NCI-H1436 treated with DMSO at 0.1 percent for 48 hours (cell line): ENCODE data around the gene PTBP3.
"Not testable (repeated sequence)": the region's sequence is repeated elsewhere in the genome, so short reads cannot be mapped to it uniquely, and the experiment has no call there.

Source experiments
- DNase-seq: peaks from one replicate; lab custom pipeline; 2025; lab: John Stamatoyannopoulos, UW

The PTBP3 gene

GRCh38 chr9:112200711-112201110 lies 132.7 kb downstream of the PTBP3 start:
- DNase-seq, result no peak

DNA sequence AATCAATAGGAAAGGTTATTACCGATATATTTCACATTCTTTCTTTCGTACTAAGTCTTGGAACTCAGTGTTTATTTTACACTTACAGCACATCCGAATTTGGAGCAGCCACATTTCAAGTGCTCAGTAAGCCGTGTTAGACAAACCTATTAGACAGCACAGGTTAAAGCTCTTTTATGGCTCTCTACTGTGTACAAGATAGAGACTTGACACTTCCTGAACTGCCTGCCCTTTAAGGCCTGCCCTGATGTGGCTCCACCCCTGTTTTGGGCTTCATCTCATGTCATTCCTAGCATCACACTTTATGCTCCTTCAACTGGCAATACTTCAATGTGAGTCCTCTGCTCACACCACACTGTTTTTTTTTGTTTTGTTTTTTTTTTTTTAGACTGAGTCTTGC lies 134.8 kb downstream of the PTBP3 start:
- DNase-seq, result no peak

- no peak for DNase-seq
These were observed 138.4 kb downstream of the PTBP3 start for GRCh38 chr9:112194969-112195431.

DNA sequence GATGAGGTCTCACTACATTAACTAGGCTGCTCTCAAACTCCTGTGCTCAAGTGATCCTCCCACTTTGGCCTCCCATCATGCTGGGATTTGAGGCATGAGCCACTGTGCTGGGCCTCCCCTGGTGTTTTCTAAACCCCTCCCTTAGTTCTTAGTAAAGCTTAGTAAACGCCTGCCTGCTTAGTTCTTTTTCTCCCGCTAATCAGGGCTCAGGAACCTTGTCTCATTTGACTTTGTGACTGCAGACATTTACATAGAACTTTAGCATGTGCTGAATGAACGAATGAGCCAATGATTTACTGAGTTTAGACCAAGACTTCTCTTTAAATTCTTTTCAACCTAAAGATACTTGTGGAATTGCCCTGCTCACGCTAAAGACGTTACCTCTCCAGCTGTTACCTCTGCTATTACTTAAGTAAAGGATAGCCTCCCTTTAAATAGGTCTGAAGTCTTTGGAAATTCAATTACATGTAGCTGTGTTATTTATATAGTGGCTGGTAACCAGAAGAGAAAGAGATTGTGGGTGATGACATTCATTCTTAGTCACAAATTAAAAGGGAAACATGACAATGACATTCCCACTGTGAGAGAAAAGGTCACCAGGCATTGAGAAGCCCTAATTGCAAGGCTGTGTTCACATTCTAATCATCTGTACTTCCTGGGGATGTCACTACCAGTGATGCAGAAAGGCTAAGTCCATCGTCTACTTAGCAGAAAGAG lies 139.7 kb downstream of the PTBP3 start:
- DNase-seq, result no peak

GRCh38 chr9:112190320-112190719 lies 143.1 kb downstream of the PTBP3 start:
- not testable (repeated sequence) for DNase-seq

- no peak for DNase-seq
These were observed 144.5 kb downstream of the PTBP3 start for GRCh38 chr9:112188884-112189283.

GRCh38 chr9:112187404-112187803 lies 146.0 kb downstream of the PTBP3 start:
- DNase-seq, result no peak

GRCh38 chr9:112186695-112187094 lies 146.7 kb downstream of the PTBP3 start:
- no peak for DNase-seq

- no peak for DNase-seq
These were observed 148.5 kb downstream of the PTBP3 start for GRCh38 chr9:112184946-112185345.

- DNase-seq, result no peak
These were observed 149.2 kb downstream of the PTBP3 start for GRCh38 chr9:112184221-112184620.

GRCh38 chr9:112180387-112180881 lies 153.0 kb downstream of the PTBP3 start:
- DNase-seq, result no peak

DNA sequence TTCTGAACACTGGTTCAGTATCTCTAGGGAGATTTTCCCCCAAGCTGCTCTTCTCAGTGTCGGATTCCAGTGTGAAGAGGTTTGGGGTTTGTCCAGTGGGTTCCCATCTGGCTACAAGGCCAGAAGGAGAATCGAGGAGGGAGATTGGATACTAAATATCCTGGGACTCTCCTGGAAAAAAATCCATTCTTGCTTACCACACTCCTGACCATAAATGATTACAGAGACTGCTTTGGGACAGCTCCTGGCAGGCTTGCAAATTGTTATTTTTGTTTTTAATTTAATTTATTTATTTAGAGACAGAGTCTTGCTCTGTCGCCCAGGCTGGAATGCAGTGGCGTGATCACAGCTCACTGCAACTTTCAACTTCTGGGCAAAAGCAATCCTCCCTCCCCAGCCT lies 153.6 kb downstream of the PTBP3 start:
- DNase-seq, result no peak

GRCh38 chr9:112176524-112176923 lies 156.9 kb downstream of the PTBP3 start:
- DNase-seq, result no peak

- DNase-seq, result no peak
These were observed 157.6 kb downstream of the PTBP3 start for GRCh38 chr9:112175796-112176315.

DNA sequence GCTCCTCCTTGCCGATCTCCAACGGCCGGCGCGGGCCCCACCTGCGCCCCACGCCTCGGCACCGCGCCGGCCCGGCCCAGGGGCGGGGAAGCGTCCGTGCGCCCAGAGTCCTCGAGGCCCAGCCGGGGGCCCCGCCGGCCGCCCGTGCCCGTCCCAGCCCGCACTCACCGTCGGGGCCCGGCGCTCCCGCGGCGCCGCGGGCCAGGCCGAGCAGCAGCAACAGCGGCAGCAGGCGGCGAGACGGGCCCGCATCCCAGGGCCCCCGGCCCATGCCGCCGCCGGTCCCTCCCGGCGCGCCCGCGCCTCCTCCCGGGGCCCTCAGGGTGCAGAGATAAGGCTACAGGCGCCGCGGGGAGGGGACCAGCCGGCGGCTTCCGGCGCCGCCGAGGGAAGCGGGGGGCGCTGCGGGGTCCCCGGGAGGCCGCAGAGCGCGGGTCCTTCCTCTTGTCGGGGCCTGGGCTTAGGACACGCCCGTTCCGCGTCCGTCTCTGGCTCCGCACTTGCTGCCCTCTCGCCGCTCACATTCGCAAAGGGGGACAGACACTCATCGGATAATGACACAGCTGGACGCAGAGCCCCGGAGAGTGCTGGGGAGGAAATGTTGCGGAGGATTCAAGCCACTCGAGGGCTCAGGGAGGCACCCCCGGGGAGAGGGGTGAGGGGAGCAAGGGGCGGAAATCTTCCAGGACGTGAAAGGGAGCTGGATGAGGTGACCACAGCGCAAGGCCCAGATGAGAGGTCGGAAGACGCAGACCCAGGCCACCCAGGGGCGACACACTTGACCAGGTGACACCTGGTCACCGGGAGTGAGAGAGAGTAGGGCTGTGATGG lies 158.2 kb downstream of the PTBP3 start, which contains the start of gene SUSD1:
Gene SUSD1 (minus strand): TSS at position 333 of the 831 bp plus-strand sequence. CDS start 62 bp downstream, at position 271.
- DNase-seq, result no peak

DNA sequence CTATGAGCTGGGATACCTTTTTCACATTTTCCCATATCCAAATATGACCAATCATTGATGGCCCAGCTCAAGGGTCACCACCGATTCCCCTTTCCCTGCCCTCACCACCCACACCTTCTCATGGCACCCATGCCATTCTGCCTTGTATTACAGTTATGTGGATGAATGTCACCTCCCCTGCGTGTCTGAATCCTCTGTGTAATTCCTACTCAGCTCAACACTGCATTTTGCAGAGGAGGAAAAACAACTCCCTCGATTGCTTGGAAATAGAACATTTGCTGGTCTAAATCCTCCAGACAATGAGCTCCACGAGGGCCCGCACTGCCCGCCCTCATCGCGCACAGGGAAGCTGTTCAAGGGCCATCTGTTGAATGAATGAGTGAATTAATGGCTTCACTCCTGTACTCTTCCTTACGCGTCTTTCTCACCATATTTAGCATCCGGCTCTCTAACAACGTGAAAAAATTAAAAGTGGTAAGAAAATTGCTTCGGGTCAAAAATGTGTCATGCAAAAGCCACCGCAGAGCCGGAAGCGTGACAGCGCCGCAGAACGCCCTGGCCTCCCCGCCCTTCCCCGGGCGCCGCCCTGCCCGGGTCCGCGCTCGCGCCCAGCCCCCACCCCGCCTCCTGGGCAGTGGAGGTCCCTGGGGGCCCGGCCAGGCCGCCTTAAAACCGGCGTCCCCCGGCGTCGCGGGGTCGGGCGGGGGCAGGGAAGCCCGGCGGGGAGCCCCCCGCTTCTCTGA lies 159.0 kb downstream of the PTBP3 start:
- DNase-seq, result no peak

DNA sequence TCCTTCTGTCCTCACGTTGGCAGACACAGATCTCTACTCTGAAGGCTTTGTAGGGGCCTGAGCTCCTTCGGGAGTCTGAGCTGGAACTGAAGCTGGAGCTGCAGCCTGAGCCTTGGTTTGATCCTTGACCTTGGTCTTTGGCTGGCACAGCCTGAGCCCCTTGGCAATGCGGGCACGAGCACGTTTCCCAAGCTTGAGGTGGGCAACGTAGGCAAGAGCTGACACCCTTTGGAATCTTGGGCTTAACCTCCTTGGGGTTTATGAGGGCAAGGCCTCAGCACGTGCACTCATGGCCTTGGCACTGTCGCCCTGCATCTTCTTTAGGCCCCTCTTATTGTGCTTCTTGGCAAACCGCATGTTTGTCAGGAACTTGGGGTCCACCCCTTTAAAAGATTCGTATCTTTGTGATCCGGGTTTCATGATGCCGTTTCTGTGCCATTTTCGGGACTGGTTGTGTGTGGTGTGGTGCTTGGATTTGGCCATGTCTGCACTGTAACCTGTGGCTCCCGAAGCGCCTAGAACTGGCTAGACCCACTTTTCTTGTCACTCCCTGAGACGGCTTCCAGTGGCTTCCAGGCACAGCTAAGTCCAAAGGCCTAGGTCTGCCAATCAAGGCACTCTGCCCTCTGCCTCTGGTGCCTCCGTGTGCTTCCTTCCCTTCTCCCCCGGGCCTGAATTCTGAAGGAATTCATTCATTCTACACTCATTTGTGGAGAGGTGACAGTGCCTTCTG lies 159.8 kb downstream of the PTBP3 start:
- no peak for DNase-seq

DNA sequence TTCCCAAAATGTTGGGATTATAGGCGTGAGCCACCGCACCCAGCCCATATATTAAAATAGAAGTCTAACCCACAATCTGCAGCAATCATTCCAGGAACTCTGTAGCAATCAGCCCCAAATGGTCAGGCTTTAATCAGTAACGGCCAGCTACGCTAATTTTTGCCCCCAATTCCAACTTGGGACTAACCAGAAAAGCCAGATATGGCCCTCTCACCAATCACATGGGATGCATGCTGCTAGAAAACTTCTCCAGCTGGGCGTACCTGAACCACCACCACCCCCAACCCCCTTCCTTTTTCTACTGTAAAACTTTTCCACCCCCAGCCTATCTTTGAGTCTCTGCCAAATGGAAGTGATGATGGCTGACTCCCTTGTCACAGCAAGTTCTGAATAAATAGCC lies 162.5 kb downstream of the PTBP3 start:
- DNase-seq, result no peak

- no peak for DNase-seq
These were observed 163.2 kb downstream of the PTBP3 start for GRCh38 chr9:112170235-112170634.

DNA sequence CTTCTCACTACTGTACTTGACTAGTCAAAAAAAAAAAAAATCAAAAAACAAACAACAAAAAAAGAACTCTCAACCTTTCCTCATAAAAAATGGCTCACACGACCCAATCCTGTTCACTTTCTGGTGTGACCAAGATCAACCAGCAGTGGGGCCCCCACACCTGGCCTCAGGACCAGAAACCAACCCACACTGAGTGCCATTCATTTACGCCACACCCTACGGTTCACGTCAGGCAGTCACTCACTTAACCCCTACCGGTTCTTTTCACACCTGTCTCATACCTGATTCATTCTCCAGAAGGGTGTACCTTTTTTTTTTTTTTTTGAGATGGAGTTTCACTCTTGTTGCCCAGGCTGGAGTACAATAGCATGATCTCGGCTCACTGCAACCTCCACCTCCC lies 164.1 kb downstream of the PTBP3 start:
- DNase-seq, result no peak

DNA sequence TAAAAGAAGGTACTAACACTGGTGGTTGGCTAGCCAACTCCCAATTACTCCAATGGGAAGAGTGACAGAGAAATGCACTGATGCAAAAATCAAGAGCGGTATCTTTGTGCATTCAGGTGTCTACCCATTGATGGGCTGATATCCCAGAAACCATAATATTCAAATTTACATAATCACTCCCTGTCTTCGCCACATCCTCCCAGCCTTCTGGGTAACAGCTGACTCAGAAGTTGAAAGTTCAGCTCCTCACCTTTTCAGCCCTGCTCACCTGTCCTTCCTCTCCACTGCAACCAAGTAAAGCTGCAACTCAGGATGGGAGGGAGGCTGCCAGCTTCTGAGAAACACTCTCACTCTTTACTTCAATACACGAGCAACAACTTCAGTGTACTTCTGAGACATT lies 165.2 kb downstream of the PTBP3 start:
- no peak for DNase-seq
